Measurements from ENCODE around the gene DEF6.

DEF6 gene

GRCh38 chr6:35297601-35298481 is at the start of gene DEF6:
Gene DEF6 (plus strand): TSS chr6:35297818. CDS start chr6:35297857, 39 bp downstream.
- peak; percentile 84 to 85 for DNase-seq

- no peak for DNase-seq
These were observed 49.3 kb upstream of the DEF6 start for GRCh38 chr6:35248300-35248699.

DNA sequence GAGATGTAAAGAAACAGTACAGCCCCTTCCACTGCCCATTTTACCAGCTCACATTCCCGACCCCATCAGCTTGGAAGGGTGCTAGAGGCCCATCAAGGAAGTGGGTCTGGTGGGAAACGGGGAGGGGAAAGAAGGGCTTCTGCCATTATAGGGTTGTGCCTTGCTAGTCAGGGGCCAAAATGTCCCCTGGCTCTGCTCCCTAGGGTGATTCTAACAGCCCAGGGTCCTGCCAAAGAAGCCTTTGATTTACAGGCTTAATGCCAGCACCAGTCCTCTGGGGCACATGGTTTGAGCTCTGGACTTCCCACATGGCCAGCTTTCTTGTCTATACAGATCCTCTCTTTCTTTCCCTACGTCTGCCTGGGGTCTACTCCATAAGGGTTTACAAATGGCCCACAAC is 48.7 kb upstream of the DEF6 start:
- no peak for DNase-seq

GRCh38 chr6:35251949-35252348 is 45.7 kb upstream of the DEF6 start:
- no peak for DNase-seq

DNA sequence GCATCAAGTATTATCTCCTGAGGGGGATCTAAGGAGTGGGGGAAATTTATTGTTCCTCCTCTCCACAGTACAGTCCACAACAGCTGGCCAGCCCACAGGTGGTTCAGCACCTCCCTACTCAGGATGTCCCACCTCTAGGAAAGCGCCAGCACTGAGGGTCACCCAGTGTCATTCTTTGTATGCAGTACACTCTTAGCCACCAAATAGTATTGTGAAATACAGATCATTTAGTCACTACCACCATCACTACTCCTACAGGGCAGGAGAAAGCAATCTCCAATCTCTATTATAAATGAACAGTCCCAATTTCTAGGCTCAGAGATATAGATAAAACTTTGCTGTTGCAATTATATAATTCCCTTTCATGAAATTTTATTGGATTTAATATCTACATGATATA is 44.4 kb upstream of the DEF6 start:
- DNase-seq = no peak

DNA sequence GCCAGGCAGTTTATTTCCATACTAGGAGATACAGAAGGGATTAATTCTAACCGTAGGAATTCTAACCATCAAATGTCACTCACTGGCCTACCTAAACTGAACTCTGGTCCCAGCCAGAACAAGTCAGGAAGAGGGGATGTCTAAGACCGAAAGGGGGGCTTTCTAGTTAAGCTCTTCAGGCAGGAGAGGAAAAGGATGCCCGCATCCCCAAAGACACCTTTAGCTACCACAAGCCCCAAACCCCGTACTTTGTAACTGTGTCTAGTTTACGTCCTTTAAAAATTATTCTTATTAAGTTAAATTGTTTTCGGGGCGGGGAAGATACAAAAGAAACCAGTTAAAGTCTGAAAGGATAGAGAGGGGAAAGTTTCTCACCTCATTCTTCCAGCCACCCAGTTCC is 39.3 kb upstream of the DEF6 start:
- no peak for DNase-seq

DNA sequence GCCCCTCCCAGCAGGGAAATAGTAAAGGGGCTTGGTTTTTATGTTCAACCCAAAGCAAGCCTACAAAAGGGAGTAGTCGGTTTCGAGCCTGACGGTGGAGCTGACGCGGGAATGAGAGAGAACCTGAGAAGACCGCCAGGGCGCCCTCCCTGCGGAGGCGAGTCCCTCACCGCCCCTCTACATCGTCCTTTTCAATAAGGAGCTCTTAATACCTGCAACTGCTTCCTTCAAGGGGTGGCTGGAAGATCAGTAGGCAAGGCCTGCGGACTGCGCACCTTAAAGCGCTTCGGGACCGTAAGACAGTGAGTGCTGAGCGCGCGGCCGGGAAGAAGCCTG is 38.8 kb upstream of the DEF6 start:
- peak; percentile 33 to 38 for DNase-seq

DNA sequence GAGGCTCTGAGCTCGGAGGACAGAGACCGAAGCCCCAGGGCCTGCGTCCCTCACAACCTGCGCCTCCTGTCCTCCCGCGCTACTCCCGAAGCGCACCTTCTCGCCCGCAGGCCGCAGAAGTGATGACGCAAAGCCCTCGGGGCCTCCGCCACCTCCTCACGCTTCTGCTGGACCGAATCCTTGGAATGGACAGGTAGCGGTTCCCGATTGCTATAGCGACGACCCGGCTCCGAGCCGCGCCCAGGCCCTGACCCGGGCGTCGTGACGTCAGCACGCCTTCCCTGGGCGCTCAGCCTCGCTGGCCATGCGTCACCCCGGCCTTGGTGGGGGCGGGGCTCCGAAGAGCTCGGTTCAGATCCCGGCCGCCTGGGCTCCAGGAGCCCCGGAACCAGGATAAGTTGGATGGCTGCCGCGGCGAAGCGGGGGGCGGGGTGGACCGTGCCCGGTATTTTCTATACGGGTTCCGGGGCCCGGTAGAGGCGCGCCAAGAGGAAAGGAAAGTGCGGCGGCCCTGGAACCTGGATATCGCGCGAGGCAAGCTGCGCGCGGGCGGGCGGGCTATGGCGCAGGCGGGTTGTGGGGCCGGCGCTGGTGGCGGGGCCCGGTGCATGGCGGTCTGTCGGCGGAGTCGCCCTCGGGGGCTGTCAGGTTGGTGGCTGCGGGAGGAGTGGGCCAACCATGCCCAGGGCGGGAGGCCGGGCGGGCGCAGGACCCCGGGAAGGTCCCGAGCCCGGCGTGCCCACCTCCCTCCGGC is 38.2 kb upstream of the DEF6 start, which contains the start of gene ZNF76:
ZNF76 (plus strand) TSS at position 542 of the 754 bp plus-strand sequence. CDS start 21,417 bp downstream, outside the sequence.
- peak; percentile 85 to 89 for DNase-seq

GRCh38 chr6:35259948-35260590 is 37.5 kb upstream of the DEF6 start:
- DNase-seq = peak; percentile 76 to 81

- no peak for DNase-seq
These were observed 36.7 kb upstream of the DEF6 start for GRCh38 chr6:35260591-35261570.

DNA sequence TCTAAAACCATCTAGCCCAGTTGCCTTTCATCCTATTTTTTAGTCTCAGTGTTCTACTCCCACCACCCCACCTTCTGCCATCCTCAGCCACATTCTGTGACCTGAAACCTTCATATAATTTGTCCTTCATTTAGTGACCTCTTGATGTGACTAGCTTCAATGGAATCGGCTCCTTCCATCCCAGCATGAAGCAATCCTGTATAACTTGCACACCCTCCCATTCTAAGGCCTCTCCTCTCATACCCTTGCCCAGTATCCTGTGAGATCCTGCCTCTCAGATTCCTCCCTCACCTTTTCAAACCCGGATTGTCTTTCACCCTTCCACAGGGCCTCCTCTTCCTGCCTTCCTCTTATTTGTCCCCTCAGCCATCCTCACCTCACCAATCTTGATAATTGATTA is 35.0 kb upstream of the DEF6 start:
- DNase-seq = no peak

DNA sequence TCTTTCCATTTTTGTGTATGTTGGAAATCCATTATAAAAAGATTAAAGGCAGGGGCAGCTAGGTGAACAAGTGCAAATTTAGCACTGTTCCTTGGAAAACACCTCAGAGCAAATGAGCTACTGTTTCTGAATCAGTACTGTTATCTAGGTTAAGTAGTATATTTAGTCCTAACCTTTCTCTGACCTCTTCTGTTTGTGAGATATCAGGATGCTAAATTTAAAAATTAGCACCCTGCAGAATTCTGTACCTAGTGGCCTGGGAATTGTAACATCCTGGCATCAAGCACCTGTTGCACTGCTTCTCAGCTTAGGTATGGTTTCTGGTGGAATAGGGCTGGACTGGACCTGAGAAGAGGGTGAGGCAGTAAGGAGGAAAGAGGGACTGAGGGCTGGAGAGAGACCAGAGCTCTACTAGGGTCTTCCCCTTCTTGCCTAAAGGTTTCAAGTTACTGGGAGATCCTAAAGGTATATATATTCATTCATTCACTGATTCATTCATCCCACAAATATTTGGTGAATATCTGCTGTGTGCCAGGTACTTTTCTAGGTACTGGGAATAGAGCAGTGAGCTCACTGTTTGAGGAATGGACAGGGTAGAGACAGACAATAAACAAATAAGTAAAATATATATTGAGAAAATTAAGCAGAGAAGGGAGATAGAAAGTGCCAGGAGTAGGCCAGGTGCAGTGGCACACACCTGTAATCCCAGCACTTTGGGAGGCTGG is 32.9 kb upstream of the DEF6 start:
- no peak for DNase-seq

- DNase-seq = no peak
These were observed 32.1 kb upstream of the DEF6 start for GRCh38 chr6:35265523-35265922.

DNA sequence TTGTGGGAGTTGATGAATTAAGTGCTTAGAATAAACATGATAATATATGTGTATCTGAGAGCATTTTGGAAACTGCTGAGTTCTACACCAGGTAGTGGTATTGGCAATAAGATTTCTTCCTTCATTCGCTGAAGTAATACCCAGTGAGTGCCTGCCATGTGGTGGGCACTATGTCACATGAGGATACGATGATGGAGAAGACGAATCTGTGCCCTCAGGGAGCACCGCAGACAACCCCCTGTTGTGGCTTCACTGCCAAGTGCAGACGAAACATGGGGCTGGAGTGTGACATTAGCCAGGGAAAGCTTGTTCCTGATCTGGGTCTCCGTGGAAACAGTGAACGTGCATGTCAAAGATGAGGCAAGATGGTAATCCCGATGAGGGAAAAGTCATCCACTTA is 30.2 kb upstream of the DEF6 start:
- no peak for DNase-seq

- no peak for DNase-seq
These were observed 29.7 kb upstream of the DEF6 start for GRCh38 chr6:35267897-35268296.

DNA sequence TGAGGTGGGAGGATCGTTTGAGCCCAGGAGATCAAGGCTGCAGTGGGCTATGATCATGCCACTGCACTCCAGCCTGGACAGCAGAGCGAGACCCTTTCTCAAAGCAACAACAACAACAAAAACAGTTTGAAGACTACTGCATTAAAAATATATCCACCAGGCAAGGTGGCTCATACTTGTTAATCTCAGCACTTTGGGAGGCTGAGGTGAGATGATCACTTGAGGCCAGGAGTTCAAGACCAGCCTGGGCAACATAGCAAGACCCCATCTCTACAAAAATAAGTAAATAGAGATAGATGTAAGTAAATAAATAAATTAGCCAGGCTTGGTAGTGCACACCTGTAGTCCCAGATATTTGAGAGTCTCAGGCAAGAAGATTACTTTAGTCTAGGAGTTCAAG is 25.6 kb upstream of the DEF6 start:
- DNase-seq = no peak

GRCh38 chr6:35273822-35274559 is 23.6 kb upstream of the DEF6 start:
- no peak for DNase-seq

DNA sequence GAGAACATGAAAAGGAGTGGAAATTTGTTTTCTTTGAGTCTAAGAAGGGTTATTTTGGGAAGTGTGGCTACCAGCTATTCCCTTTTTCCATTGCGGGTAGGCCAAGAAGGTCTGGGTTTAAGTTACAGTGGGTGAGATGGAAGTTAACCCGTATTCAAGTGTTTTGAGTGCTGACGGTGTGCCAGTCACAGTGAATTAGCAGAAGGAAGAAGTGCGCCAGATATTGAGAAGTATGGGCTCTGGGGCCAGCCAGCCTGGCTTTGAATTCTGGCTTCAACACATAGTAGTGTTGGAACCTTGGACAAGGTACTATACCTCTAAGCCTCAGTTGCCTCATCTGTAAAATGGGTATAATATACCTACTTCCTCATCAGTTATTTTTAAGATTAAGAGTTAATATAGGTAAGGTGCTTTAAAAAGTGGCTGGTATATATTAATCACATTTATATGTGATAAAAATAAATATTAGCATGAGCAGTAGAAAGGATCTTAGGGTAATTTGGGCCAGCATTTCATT is 21.8 kb upstream of the DEF6 start:
- DNase-seq = no peak

DNA sequence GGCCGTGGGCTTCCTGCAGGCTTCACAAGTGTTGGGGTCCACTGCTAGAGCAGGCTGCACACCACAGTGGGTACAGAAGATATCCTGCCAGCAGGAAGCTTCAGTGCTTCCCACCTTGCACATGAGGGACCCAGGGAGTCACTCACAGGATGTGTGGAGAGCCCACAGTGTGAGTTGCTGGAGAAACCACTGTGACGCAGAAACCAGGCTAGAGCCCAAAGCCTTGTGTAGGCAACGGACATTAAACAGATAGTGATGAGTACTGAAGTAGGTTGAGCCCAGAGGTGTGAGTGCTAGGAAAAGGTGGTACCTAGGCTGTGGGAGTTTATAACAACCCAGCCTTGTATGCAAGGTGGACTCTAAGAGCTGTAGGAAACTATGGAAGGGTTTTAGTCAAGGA is 18.9 kb upstream of the DEF6 start:
- no peak for DNase-seq

GRCh38 chr6:35280903-35281302 is 16.7 kb upstream of the DEF6 start:
- no peak for DNase-seq

DNA sequence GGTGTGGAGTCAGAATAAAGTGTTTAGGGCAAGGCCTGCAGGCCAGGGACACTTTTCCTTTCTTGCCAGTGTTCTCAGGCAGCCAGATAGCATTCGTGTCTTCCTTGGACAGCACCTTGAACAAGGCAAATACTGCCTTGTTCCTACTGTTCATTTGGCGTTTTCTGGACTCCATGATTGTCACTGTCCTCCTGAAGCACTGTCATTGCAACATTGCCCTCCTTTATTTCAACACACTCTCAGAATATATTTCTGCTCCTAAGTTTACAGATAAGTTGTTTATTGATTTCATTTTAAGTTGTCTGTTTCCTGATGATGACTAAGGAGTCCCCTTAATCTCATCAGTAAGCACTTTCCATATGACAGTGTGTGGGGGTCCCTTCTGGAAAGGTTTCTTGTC is 15.1 kb upstream of the DEF6 start:
- DNase-seq = no peak
